ENCODE measurements around the gene OTOP1.
"Not testable (repeated sequence)": the region's sequence is repeated elsewhere in the genome, so short reads cannot be mapped to it uniquely, and the experiment has no call there.

Gene OTOP1

GRCh38 chr4:4249866-4250265 is 23.1 kb upstream of the OTOP1 start:
- TF ChIP-seq, protein P1, sequence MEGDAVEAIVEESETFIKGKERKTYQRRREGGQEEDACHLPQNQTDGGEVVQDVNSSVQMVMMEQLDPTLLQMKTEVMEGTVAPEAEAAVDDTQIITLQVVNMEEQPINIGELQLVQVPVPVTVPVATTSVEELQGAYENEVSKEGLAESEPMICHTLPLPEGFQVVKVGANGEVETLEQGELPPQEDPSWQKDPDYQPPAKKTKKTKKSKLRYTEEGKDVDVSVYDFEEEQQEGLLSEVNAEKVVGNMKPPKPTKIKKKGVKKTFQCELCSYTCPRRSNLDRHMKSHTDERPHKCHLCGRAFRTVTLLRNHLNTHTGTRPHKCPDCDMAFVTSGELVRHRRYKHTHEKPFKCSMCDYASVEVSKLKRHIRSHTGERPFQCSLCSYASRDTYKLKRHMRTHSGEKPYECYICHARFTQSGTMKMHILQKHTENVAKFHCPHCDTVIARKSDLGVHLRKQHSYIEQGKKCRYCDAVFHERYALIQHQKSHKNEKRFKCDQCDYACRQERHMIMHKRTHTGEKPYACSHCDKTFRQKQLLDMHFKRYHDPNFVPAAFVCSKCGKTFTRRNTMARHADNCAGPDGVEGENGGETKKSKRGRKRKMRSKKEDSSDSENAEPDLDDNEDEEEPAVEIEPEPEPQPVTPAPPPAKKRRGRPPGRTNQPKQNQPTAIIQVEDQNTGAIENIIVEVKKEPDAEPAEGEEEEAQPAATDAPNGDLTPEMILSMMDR (IDR thresholded peaks at IDR 0.05; ENCODE audit: insufficient read depth, low read length): no peak
- Histone ChIP-seq H3K27me3 (ENCODE audit: insufficient read depth, poor library complexity, severe bottlenecking) (peaks cover 2% of the 10 kb centered on the region), H3K27ac (replicated peaks) (no peak overlapping the region), H3K4me3 (replicated peaks; ENCODE audit: insufficient read depth, low read length) (no peak overlapping the region)
- DNase-seq (ENCODE audit: low read depth in 1 of 2, low spot score in 1 of 2): no peak

GRCh38 chr4:4249342-4249741 is 22.6 kb upstream of the OTOP1 start:
- not testable (repeated sequence) for H3K4me3 ChIP-seq (replicated peaks; ENCODE audit: insufficient read depth, low read length)
- peak overlapping the region; percentile 90 for H3K27ac ChIP-seq (replicated peaks)

GRCh38 chr4:4248885-4249203 is 22.1 kb upstream of the OTOP1 start:
- no peak for DNase-seq (ENCODE audit: low read depth in 1 of 2, low spot score in 1 of 2)
- Histone ChIP-seq H3K4me3 (replicated peaks; ENCODE audit: insufficient read depth, low read length) (peak overlapping the region; percentile 66), H3K27me3 (ENCODE audit: insufficient read depth, poor library complexity, severe bottlenecking) (peaks cover 2% of the 10 kb centered on the region), H3K27ac (replicated peaks) (peak overlapping the region; percentile 90)
- no peak for TF ChIP-seq POLR2AphosphoS5 (IDR thresholded peaks at IDR 0.05; ENCODE audit: low read depth)
- no peak for TF ChIP-seq SPI1 (IDR thresholded peaks at IDR 0.05; ENCODE audit: borderline replicate concordance, low read depth)
- TF ChIP-seq, protein P1 (IDR thresholded peaks at IDR 0.05; ENCODE audit: insufficient read depth, low read length): no peak
- no peak for TF ChIP-seq REST (IDR thresholded peaks at IDR 0.05; ENCODE audit: insufficient replicate concordance, low read depth)
- no peak for TF ChIP-seq GABPA (IDR thresholded peaks at IDR 0.05; ENCODE audit: low read depth)

More at GRCh38 chr4:4249342-4249741, 22.6 kb upstream of the OTOP1 start:
- not testable (repeated sequence) for H3K27me3 ChIP-seq (ENCODE audit: insufficient read depth, poor library complexity, severe bottlenecking); DNase-seq (ENCODE audit: low read depth in 1 of 2, low spot score in 1 of 2)

GRCh38 chr4:4248029-4248884 is 21.5 kb upstream of the OTOP1 start, which contains the start of gene TMEM128:
TSS of gene TMEM128 (minus strand) at chr4:4248223. CDS start at chr4:4248202, 21 bp downstream.
- Histone ChIP-seq H3K27ac (replicated peaks) (peak within 1 kb of the TSS; percentile 90), H3K27me3 (ENCODE audit: insufficient read depth, poor library complexity, severe bottlenecking) (peaks cover 2% of the 10 kb centered on the region), H3K4me3 (replicated peaks; ENCODE audit: insufficient read depth, low read length) (peak within 1 kb of the TSS; percentile 66)
- DNase-seq (ENCODE audit: low read depth in 1 of 2, low spot score in 1 of 2): peak; percentile 88 to 91
- TF ChIP-seq, protein P1 (IDR thresholded peaks at IDR 0.05; ENCODE audit: insufficient read depth, low read length): no peak
- peak; percentile 57 for TF ChIP-seq REST (IDR thresholded peaks at IDR 0.05; ENCODE audit: insufficient replicate concordance, low read depth)
- TF ChIP-seq GABPA (IDR thresholded peaks at IDR 0.05; ENCODE audit: low read depth): peak; percentile 93
- TF ChIP-seq POLR2AphosphoS5 (IDR thresholded peaks at IDR 0.05; ENCODE audit: low read depth): peak; percentile 92
- TF ChIP-seq SPI1 (IDR thresholded peaks at IDR 0.05; ENCODE audit: borderline replicate concordance, low read depth): no peak
